GM04503 (cell line): ENCODE data around the gene ZNF43.
"Not testable (repeated sequence)": the region's sequence is repeated elsewhere in the genome, so short reads cannot be mapped to it uniquely, and the experiment has no call there.

Experiments
- DNase-seq: peaks from one replicate; pipeline ENCODE4 v3.0.0-alpha.2; 2012; ENCODE audit warnings: low read depth

Gene ZNF43

GRCh38 chr19:21808400-21809000 is 27.5 kb downstream of the ZNF43 start:
- not testable (repeated sequence) for DNase-seq

DNA sequence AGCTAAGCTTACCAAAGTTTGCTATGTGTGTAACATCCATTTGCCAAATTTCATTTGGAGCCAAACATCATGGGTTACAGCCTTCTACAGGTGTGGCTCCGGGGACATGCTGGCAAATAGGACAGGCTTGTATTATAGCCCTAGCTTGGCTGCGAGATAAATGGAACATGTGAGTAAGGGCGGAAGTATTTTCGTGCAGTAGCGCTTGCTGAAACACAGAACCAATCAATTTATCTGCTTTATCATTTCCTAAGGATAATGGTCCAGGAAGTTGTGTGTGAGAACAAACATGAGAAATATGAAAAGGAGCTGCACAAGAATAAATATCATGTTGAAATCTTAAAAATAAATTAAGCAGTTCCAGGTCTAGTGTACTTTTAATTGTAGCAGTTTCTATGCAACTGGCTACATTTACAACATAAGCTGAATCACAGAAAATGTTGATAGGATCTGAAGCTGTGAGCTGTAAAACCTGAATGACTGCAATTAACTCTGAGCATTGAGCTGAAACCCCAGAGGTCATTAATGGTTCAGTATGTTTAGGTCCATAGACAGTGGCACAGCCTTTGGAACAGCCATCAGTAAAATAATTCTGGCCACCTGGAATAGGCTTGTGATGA is 46.4 kb downstream of the ZNF43 start:
- no peak for DNase-seq

GRCh38 chr19:21786936-21787335 is 49.0 kb downstream of the ZNF43 start:
- no peak for DNase-seq

GRCh38 chr19:21775792-21776191 is 60.2 kb downstream of the ZNF43 start:
- DNase-seq, result not testable (repeated sequence)

GRCh38 chr19:21767065-21767800 is 68.7 kb downstream of the ZNF43 start, which contains the start of gene ZNF100:
Gene ZNF100 (minus strand): TSS chr19:21767579. CDS start chr19:21767429, 150 bp downstream.
- DNase-seq, result peak; percentile 62

- DNase-seq, result not testable (repeated sequence)
Observed at GRCh38 chr19:21766705-21767064, 69.3 kb downstream of the ZNF43 start.

DNA sequence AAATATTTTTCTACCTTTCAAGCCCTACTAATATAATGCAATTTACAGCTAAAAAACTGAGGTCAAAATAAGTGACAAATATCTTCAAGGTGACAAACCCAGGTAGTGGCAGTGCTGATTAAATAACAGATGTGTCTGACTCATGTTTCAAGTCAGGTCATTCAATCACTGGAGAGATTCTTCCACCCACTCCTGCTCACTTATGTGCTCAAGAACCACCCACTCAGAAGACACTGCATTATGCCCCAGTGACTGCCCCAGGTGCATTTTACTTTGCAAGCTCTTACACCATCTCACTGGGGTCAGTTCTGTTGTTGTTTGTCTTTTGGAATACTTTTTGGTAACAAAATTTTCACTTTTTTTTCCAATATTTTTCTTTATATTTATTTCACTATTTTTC is 70.8 kb downstream of the ZNF43 start:
- no peak for DNase-seq

DNA sequence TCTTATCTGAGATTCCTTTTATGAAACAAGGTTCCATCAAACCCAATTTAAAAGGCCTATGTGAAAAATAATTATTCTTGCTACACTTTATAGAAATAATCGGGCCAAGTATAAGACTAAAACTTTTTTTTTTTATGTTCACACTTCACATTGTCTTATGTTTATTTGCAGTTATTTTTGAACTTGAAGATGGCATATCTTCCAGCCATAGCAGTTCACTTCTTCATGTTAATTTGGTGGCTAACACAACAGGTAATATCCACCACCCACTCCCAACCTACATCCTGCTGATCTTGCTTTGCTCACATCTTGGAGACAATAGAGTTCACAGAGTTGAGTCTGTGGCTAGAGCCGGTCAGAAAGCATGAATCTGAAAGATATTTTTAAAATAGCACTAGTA is 74.4 kb downstream of the ZNF43 start:
- not testable (repeated sequence) for DNase-seq

DNA sequence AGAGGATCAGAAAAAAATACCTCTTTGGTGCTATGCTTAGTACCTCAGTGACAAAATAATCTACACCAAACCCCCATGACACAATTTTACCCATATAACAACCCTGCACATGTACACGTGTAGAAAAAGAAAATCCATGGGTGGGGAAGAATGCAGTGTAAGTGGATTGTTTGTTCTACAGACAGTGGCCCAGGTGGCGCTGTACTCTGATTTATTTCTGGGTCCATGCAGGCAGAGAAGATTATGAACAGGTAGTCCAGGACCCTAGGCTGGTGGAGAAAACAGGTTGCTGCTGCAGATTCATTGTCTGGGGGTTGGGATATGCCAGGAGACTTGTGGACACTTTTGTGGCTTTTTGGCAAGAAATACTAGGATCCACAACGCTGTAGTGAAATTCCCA is 77.7 kb downstream of the ZNF43 start:
- DNase-seq, result no peak

- not testable (repeated sequence) for DNase-seq
Observed at GRCh38 chr19:21755555-21755954, 80.4 kb downstream of the ZNF43 start.
